ENCODE data around the gene ACTR2.

DNA sequence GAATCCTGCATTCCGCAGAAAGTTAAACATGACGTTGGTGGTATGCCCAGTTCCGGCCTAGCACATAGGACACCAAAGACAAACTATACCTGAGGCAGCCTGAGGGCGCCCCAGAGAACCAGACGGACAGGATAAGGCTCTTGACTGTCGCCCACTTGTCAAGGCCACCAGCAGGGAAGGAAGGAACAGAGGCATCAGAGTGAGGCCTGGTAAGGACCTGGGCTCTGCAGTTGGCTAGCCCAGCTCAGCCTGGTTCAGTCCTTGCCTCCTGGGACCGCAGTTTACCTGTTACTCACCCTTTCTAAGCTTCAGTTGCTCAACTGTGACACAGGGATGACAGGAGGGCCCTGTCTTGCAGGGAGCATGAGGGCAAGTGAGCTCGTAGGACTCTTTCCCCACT lies 82.1 kb downstream of the ACTR2 start:
- TF ChIP-seq, protein P1, sequence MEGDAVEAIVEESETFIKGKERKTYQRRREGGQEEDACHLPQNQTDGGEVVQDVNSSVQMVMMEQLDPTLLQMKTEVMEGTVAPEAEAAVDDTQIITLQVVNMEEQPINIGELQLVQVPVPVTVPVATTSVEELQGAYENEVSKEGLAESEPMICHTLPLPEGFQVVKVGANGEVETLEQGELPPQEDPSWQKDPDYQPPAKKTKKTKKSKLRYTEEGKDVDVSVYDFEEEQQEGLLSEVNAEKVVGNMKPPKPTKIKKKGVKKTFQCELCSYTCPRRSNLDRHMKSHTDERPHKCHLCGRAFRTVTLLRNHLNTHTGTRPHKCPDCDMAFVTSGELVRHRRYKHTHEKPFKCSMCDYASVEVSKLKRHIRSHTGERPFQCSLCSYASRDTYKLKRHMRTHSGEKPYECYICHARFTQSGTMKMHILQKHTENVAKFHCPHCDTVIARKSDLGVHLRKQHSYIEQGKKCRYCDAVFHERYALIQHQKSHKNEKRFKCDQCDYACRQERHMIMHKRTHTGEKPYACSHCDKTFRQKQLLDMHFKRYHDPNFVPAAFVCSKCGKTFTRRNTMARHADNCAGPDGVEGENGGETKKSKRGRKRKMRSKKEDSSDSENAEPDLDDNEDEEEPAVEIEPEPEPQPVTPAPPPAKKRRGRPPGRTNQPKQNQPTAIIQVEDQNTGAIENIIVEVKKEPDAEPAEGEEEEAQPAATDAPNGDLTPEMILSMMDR (IDR thresholded peaks at IDR 0.05 in 8 of 11, conservative IDR thresholded peaks at IDR 0.05 in 3 of 11), result no peak
- TF ChIP-seq POLR2AphosphoS5 (IDR thresholded peaks at IDR 0.05), result no peak

Data from spleen (tissue), 7 donors.